HG03469 (cell line): ENCODE measurements around the gene ASB5.
"Not testable (repeated sequence)": the region's sequence is repeated elsewhere in the genome, so short reads cannot be mapped to it uniquely, and the experiment has no call there.

Experiments
- ATAC-seq: cut with Tn5 transposase; IDR thresholded peaks from one replicate; pipeline ENCODE4 v1.9.1; 2021; ENCODE audit warnings: mild to moderate bottlenecking, moderate library complexity, moderate number of reproducible peaks; ENCODE audit not compliant: unreplicated experiment

The ASB5 gene

DNA sequence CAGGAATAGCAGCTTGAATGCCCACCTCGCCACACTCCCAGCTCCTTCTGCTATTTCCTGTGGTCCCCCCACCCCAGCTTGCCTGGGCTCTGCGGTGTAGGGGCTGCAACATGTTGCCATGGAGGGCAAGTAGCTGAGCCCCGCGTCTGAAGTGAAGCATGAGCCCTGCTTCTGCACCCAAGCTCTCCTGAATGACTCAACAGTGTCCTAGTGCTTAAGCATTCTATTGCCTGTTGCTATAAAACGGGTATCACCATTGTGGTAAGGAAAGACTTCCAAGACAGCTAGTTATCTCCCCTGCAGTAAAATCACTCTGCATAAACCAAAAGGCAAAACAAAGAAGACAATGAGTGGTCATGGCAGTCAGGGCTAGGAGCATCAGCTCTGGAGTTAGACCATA lies 42.3 kb downstream of the ASB5 start:
- ATAC-seq: no peak

GRCh38 chr4:176223561-176223960 lies 45.5 kb downstream of the ASB5 start:
- no peak for ATAC-seq

DNA sequence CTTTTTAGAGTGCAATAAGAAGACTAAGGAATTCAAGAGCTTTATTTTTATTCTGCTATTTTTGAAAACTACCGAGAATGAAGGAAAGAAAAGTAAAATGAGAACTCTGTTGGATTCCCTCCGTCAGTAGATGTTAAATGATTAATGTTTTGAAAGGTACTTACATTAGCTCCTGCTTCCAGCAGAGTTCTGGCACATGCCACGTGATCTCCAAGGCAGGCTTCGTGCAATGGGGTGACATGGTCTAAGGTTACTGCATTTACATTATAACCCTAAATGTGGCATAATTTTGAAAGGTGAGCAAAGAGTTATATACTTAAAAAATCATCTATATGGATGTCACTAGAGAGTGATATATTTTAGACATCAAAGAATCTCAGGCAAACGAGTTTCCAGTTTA lies 46.9 kb downstream of the ASB5 start:
- no peak for ATAC-seq

DNA sequence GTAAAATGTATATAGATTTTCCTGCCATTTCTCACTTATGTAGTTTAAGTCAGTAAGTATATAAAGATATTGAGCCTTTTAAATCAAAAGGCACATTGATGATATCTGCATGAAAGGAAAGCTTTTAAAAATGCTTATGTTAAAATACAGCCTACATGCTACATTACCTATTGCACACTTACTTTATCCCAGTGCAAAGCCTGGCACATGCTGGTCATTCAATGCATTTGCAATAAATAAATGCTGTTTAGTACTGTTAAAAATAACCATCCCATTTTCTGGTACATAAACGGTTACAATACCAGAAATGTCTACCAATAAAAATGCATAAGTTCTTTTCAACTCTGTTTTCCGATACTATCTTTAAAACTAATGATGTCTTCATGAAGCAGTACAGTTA lies 51.5 kb downstream of the ASB5 start:
- no peak for ATAC-seq

DNA sequence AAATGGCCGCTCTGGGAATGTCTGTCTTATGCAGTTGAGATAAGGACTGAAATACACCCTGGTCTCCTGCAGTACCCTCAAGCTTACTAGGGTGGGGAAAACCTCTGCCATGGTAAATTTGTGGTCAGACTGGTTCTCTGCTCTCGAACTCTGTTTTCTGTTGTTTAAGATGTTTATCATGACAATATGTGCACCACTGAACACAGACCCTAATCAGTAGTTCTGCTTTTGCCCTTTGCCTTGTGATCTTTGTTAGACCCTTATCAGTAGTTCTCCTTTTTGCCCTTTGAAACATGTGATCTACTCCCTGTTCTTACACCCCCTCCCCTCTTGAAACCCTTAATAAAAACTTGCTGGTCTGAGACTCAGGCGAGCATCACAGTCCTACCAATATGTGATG lies 56.7 kb downstream of the ASB5 start:
- ATAC-seq: not testable (repeated sequence)

- ATAC-seq: no peak
Measured at GRCh38 chr4:176210579-176211296, 58.3 kb downstream of the ASB5 start.

DNA sequence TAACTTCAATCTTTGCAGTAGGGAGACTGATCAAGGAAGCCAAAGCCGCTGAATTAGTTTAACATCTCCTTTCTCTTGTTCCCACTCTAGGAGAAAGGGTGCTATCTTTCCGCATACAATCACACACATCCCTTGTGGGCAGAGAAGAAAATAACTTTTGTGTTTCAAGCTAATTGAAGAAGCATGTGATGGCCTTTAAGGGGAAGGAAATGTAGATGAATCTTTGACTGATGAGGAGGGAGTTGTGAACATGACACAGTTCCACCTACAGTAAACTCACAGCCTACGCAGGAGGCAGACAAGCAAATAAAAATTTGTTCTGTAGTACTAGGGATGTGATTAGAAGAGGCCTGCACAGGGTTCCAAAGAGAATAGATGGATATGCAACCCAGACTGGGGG lies 58.9 kb downstream of the ASB5 start:
- no peak for ATAC-seq

- ATAC-seq: no peak
Measured at GRCh38 chr4:176209535-176209934, 59.5 kb downstream of the ASB5 start.

- ATAC-seq: no peak
Measured at GRCh38 chr4:176207839-176208238, 61.2 kb downstream of the ASB5 start.

GRCh38 chr4:176205299-176205698 lies 63.7 kb downstream of the ASB5 start:
- ATAC-seq: no peak

DNA sequence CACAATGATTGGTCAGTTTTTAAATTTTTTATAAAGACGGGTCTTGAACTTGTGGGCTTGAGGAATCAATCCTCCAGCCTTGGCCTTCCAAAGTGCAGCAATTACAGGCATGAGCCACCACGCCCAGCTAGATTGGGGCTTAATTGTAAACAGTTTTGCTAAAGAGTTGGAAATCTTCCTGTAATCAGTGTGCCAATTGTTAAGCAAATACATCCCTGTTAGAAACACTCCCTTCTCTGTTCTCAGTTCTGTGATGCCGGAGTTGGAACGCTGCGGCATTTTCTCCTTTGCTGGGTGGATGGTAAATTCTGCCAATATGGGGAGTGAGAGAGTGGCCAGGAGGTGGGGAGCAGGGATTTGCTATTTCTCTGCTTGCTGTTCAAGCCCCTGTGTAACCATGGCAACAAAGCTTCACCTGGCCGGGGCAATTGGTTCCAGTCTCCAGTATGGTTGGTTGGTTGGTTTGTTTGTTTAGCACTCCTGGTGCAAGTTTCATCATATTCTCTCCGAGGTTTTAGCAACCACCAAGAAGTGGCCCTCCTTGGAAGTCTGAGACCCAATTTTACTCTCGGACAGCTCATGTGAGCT lies 70.6 kb downstream of the ASB5 start:
- no peak for ATAC-seq

DNA sequence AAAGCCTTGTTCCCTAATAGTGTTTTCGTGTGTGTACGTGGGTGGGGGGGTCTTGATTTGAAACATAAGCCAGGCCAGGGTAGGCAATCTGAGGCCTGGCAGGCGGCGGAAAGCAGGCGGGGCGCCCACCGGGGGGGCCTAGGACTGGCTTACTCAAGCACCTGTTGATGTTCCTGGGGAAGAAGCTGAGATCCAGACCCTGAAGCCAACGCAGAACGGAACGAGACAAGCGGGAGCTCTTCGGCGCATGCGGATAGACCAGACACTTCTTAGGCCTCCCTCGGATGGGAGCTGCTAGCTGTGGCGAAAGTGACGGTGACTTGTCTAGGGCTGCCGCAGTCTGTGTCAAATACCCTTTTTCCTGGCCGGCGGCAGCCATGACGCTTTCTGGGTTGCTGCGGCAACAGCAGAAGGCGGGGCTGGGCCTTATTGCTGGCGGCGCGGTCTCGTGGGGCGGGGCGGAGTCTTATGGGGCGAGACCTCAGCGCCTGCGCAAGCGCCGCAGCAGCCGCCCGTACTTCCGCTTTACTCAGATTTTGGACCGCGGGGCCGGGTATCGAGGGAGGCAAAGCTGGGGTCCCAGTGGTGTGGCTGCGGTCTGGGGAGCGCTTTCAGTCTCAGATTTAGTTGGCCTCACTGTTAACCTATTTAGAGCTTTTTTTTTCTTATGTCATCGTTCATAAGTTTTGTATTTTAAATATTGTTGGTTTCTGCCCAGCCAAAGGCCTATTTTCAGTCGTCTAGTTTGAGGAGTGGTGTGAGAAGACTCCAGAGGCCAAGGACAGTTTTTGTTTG lies 73.6 kb downstream of the ASB5 start, which contains the start of gene SPATA4:
TSS of gene SPATA4 (minus strand) at position 402 of the 795 bp plus-strand sequence. CDS start at position 379, 23 bp downstream.
- peak; percentile 96 for ATAC-seq

GRCh38 chr4:176193938-176194337 lies 75.1 kb downstream of the ASB5 start:
- ATAC-seq: no peak

DNA sequence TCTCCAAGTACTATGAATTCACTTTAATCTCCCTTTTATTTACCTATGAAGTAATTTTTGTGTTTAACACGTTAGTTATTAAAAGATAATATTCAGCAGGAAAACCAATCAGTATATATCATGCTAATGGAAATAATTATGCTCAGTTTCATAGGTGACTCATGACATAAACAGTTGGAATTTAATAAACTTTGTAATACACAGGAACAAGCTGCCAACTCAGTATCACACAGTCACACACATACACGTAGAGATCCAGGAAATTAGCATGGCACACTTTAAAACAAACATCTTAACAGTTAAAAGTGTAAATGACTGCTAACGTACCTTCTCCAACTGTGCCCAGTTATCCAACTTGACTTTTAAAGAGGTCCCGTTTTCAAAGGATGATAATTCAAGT lies 75.9 kb downstream of the ASB5 start:
- no peak for ATAC-seq

DNA sequence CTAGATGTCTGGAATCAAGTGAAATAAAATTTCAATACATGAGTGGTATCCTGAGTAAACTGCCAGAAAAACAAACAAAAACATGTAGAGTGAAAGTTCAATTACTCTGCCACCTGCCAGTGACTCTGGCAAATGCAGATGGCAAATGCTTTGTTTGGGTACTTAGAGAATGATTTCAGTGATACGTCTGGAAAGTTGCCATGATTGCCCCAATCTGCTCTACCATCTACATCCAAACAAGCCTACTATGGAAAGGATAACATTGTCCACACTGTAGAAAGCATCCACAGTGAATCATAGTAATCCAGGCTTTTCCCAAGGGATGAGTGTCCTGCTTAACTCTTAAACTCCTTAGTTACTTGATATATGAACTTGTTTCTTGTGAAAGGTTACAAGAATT lies 77.0 kb downstream of the ASB5 start:
- no peak for ATAC-seq

DNA sequence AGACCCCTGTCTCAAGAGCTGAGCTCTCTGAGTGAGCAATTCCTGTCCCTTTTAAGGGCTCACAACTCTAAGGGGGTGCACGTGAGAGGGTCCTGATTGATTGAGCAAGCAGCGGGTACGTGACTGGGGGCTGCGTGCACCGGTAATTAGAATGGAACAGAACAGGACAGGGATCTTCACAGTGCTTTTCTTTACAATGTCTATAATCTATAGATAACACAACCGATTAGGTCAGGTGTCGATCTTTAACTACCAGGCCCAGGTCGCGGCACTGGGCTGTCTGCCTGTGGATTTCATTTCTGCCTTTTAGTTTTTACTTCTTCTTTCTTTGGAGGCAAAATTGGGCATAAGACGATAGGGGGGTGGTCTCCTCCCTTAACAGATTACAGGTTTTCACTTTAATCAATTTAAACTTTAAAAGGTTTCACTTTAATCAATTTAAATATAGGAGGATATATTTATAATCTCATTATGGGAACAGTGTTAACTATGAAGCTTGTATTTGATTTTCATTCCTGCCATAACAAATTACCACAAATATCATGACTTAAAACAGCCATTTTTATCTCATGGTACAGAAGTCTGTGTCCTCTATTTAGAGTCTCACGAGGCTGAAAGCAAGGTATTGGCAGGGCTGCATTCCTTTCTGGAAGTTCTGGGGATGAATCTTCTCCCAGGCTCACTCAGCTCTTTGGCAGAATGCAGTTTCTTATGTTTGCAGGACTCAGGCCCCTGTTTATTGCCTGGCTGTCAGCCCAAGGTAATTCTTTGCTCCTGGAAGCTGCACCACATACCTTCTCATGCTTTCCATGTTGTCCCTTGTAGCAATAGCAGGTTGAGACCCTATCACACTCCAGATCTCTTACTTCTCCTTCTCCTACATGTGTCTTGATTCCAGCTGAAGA lies 78.9 kb downstream of the ASB5 start:
- no peak for ATAC-seq

GRCh38 chr4:176188654-176189053 lies 80.4 kb downstream of the ASB5 start:
- ATAC-seq: no peak

- no peak for ATAC-seq
Measured at GRCh38 chr4:176187624-176188023, 81.4 kb downstream of the ASB5 start.

GRCh38 chr4:176186671-176187395 lies 82.2 kb downstream of the ASB5 start:
- ATAC-seq: no peak

- ATAC-seq: no peak
Measured at GRCh38 chr4:176186067-176186466, 83.0 kb downstream of the ASB5 start.
